Trophoblast cell (in vitro differentiated cells and primary cell): Measurements from ENCODE around the gene PHF14.
A peak's percentile ranks its signal among the peaks of the same experiment; 100 is the strongest.

Experiments
- DNase-seq, 2 donors: peaks; one replicate each; pipeline ENCODE4 v3.0.0-alpha.2; 2016
- H2AFZ ChIP-seq: 2 replicates; pipeline ENCODE4 v1.6.1; 2013; ENCODE audit warnings: low read length, moderate library complexity, mild to moderate bottlenecking; ENCODE audit not compliant: insufficient read depth, poor library complexity
- H2AK5ac ChIP-seq: 2 replicates; pipeline ENCODE4 v1.6.1; 2013; ENCODE audit warnings: mild to moderate bottlenecking, low read length
- H2BK120ac ChIP-seq: 2 replicates; pipeline ENCODE4 v1.6.1; 2013; ENCODE audit warnings: low read length, mild to moderate bottlenecking, moderate library complexity; ENCODE audit not compliant: insufficient read depth, poor library complexity
- H2BK12ac ChIP-seq: 2 replicates; pipeline ENCODE4 v1.6.1; 2013; ENCODE audit warnings: mild to moderate bottlenecking, low read length, moderate library complexity
- H2BK5ac ChIP-seq: 2 replicates; pipeline ENCODE4 v1.6.1; 2013; ENCODE audit warnings: low read length, low read depth, moderate library complexity, mild to moderate bottlenecking; ENCODE audit not compliant: poor library complexity
- H3K14ac ChIP-seq: 2 replicates; pipeline ENCODE4 v1.6.1; 2013; ENCODE audit warnings: mild to moderate bottlenecking, low read length
- H3K18ac ChIP-seq: 2 replicates; pipeline ENCODE4 v1.6.1; 2013; ENCODE audit warnings: mild to moderate bottlenecking, low read length
- H3K23ac ChIP-seq: 2 replicates; pipeline ENCODE4 v1.6.1; 2013; ENCODE audit warnings: low read length
- H3K27ac ChIP-seq: 2 replicates; pipeline ENCODE4 v1.5.1; 2013; ENCODE audit warnings: low read depth, mild to moderate bottlenecking, inconsistent platforms, low read length, moderate library complexity
- H3K27me3 ChIP-seq: 2 replicates; pipeline ENCODE4 v1.6.1; 2013; ENCODE audit warnings: inconsistent platforms, mild to moderate bottlenecking, low read length, moderate library complexity; ENCODE audit not compliant: insufficient read depth
- H3K36me3 ChIP-seq, 2 experiments: 1 replicate in 1 of 2; 2 replicates in 1 of 2; pipeline ENCODE4 v1.6.1; 2013; ENCODE audit warnings: low read length in 2 of 2, mild to moderate bottlenecking in 2 of 2, moderate library complexity in 1 of 2; ENCODE audit not compliant: insufficient read depth in 2 of 2, control insufficient read depth in 1 of 2
- H3K4ac ChIP-seq: 2 replicates; pipeline ENCODE4 v1.6.1; 2013; ENCODE audit warnings: low read depth, mild to moderate bottlenecking, low read length, moderate library complexity
- H3K4me1 ChIP-seq, 2 experiments: 1 replicate in 1 of 2; 2 replicates in 1 of 2; pipeline ENCODE4 v1.6.1; 2013; ENCODE audit warnings: low read length in 2 of 2, mild to moderate bottlenecking in 2 of 2, moderate library complexity in 1 of 2; ENCODE audit not compliant: insufficient read depth in 2 of 2, control insufficient read depth in 1 of 2
- H3K4me2 ChIP-seq: 2 replicates; pipeline ENCODE4 v1.6.1; 2013; ENCODE audit warnings: inconsistent platforms, mild to moderate bottlenecking, low read length, moderate library complexity
- H3K4me3 ChIP-seq: 2 replicates; pipeline ENCODE4 v1.5.1; 2013; ENCODE audit warnings: mild to moderate bottlenecking, low read depth, low read length, inconsistent platforms
- H3K79me1 ChIP-seq: one replicate; pipeline ENCODE4 v1.6.1; 2013; ENCODE audit warnings: low read length
- H3K79me2 ChIP-seq: 2 replicates; pipeline ENCODE4 v1.6.1; 2013; ENCODE audit warnings: low read length, mild to moderate bottlenecking; ENCODE audit not compliant: control insufficient read depth, insufficient read depth, poor library complexity
- H3K9ac ChIP-seq: 2 replicates; pipeline ENCODE4 v1.6.1; 2013; ENCODE audit warnings: mild to moderate bottlenecking, low read length
- H3K9me3 ChIP-seq: 2 replicates; pipeline ENCODE4 v1.6.1; 2013; ENCODE audit warnings: low read depth, mild to moderate bottlenecking, control low read depth, inconsistent platforms, low read length; ENCODE audit not compliant: insufficient read depth
- H4K12ac ChIP-seq: 2 replicates; pipeline ENCODE4 v1.6.1; 2013; ENCODE audit warnings: low read depth, mild to moderate bottlenecking, low read length, moderate library complexity
- H4K8ac ChIP-seq: 2 replicates; pipeline ENCODE4 v1.6.1; 2013; ENCODE audit warnings: low read depth, mild to moderate bottlenecking, low read length, moderate library complexity
- H4K91ac ChIP-seq: one replicate; pipeline ENCODE4 v1.6.1; 2013; ENCODE audit warnings: low read depth, mild to moderate bottlenecking, low read length, moderate library complexity
- WGBS: extraction: QIAGEN DNeasy Blood & Tissue Kit; methylation state at CpG from one replicate; pipeline ENCODE4 v1.1.7; 2013; ENCODE audit warnings: missing lambda C conversion rate; ENCODE audit not compliant: insufficient read length, insufficient coverage; ENCODE audit errors: extremely low coverage; 5-methylcytosine and 5-hydroxymethylcytosine counted together

The PHF14 gene

DNA sequence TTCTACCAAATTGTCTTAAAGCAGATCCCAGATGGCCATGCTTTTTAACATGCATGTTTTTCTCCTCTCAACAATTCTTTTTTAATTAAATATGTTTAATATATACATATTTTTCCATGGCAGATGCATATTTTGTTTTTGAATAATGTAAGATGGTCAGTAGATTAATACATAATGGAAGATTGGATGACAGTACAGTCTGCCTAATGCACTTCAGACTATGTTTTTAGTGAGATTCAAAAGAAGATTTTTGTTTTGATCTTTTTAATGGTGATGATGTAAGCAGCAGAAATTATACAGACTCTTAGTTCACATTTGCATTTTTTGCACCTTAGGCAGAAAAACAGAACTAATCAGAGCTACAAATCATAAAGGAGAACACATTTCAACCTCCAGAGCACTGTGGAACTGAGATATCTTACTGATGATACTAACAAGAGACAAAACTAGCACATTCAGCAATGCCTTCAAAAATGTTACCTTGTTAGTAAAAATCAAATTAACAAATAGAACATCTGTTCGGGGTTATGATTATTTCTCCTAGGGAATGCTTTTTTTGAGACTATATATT, 203.4 kb downstream of the PHF14 start:
- Histone ChIP-seq H3K4me2 (no peak overlapping the region), H3K4me1 (no peaks in the 10 kb centered on the region), H2AFZ (no peak overlapping the region), H3K23ac (no peak overlapping the region), H3K9me3 (no peaks in the 10 kb centered on the region), H3K36me3 (no peaks in the 10 kb centered on the region), H4K91ac (no peak overlapping the region), H3K79me1 (no peaks in the 10 kb centered on the region), H3K4ac (no peak overlapping the region), H3K27me3 (no peaks in the 10 kb centered on the region), H3K79me2 (no peaks in the 10 kb centered on the region), H3K18ac (no peak overlapping the region), H3K9ac (no peak overlapping the region), H2BK5ac (no peak overlapping the region), H2BK120ac (no peak overlapping the region), H3K4me3 (no peak overlapping the region), H2AK5ac (no peak overlapping the region), H4K12ac (no peak overlapping the region), H4K8ac (no peak overlapping the region), H3K27ac (no peak overlapping the region), H3K14ac (no peak overlapping the region), H2BK12ac (no peak overlapping the region)
- no peak for DNase-seq
- no CpG with 5 or more reads among the region's 1 CpG for WGBS

DNA sequence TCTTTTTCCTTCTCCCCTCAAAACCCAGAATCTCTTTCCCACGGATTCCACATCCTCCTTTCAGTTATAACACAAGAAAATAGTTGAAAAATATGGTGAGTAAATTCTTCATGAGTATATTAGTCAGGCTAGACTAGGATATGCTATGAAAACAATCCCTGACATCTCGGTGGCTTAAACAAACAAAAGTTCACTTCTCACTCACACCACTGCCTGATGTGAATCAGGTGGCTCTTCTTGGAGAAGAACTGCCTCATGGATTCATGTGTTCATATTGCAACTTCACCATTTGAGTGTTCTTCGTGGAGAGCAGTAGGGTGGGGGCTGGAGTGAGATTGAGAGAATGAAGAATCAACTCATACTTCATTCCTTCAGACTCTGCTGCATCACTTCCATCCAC, 204.1 kb downstream of the PHF14 start:
- Histone ChIP-seq H3K36me3 (no peaks in the 10 kb centered on the region), H4K91ac (no peak overlapping the region), H3K9ac (no peak overlapping the region), H2BK120ac (no peak overlapping the region), H3K27me3 (no peaks in the 10 kb centered on the region), H3K14ac (no peak overlapping the region), H2AFZ (no peak overlapping the region), H3K23ac (no peak overlapping the region), H4K12ac (no peak overlapping the region), H2BK5ac (no peak overlapping the region), H3K4me1 (no peaks in the 10 kb centered on the region), H3K4ac (no peak overlapping the region), H3K4me3 (no peak overlapping the region), H2BK12ac (no peak overlapping the region), H3K79me1 (no peaks in the 10 kb centered on the region), H3K4me2 (no peak overlapping the region), H3K27ac (no peak overlapping the region), H3K79me2 (no peaks in the 10 kb centered on the region), H2AK5ac (no peak overlapping the region), H3K18ac (no peak overlapping the region), H3K9me3 (no peaks in the 10 kb centered on the region), H4K8ac (no peak overlapping the region)
- DNase-seq, result no peak
- WGBS, result 100% methylated on average over 1 of the region's 3 CpGs

DNA sequence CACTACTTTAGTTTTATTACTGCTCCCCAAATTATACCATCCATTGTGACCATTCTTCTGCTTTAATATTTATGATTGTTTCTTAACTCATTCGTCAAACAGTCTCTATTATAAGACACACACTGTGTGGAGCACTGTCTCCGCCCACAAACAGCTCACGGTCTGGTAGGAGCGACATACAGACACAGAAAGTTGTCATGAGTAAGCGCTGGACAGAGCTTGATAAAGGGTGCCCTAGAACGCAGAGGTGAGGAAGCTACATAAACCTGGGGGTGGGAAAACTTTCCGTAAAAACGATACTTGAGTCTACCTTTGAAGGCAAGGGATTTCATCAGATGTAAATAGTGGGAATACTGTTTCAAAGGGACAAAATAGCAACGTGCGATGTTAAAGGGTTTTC, 207.9 kb downstream of the PHF14 start:
- H3K4me1 ChIP-seq, result peaks cover 0 to 2% of the 10 kb centered on the region in 2 experiments
- no peak overlapping the region for H3K18ac ChIP-seq
- H3K27ac ChIP-seq, result no peak overlapping the region
- H2BK120ac ChIP-seq, result peak overlapping the region; percentile 46
- DNase-seq, result no peak
- H4K8ac ChIP-seq, result no peak overlapping the region
- no peak overlapping the region for H2AK5ac ChIP-seq
- H3K23ac ChIP-seq, result no peak overlapping the region
- no peak overlapping the region for H3K4me2 ChIP-seq
- no peaks in the 10 kb centered on the region for H3K27me3 ChIP-seq
- no peak overlapping the region for H2BK5ac ChIP-seq
- no peaks in the 10 kb centered on the region for H3K79me2 ChIP-seq
- no peak overlapping the region for H3K4ac ChIP-seq
- no peak overlapping the region for H4K12ac ChIP-seq
- WGBS, result no CpG with 5 or more reads among the region's 10 CpGs
- no peak overlapping the region for H3K9ac ChIP-seq
- H2AFZ ChIP-seq, result no peak overlapping the region
- no peaks in the 10 kb centered on the region for H3K9me3 ChIP-seq
- H4K91ac ChIP-seq, result no peak overlapping the region
- no peak overlapping the region for H3K4me3 ChIP-seq
- H3K14ac ChIP-seq, result no peak overlapping the region
- H3K79me1 ChIP-seq, result peaks cover 3% of the 10 kb centered on the region
- H2BK12ac ChIP-seq, result no peak overlapping the region
- no peaks in the 10 kb centered on the region for H3K36me3 ChIP-seq

DNA sequence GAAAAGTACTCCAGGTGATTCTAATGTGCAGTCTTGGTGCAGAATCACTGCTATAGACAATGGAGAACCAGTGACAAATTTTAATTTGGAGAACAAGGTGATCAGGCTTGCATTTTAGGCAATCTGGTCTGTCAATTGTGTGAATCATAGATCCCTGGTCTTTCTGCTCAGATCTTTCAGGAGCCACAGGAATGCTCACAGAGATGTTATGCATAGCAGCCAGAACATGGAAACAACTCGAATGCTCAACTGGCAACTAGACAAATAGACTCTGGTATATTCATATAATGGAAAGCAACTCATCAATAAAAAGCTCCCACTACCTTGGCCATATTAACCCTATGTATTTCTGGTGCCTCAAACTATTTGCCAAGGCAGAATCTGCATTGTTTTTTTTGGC, 209.1 kb downstream of the PHF14 start:
- H3K27me3 ChIP-seq, result no peaks in the 10 kb centered on the region
- H3K79me2 ChIP-seq, result no peaks in the 10 kb centered on the region
- H3K23ac ChIP-seq, result no peak overlapping the region
- H2BK12ac ChIP-seq, result no peak overlapping the region
- H2AK5ac ChIP-seq, result no peak overlapping the region
- peaks cover 0 to 2% of the 10 kb centered on the region in 2 experiments for H3K4me1 ChIP-seq
- H3K14ac ChIP-seq, result no peak overlapping the region
- H3K4me3 ChIP-seq, result no peak overlapping the region
- peak in 1 of 2 donors; percentile 54 for DNase-seq
- H3K18ac ChIP-seq, result no peak overlapping the region
- no peak overlapping the region for H2AFZ ChIP-seq
- H3K4ac ChIP-seq, result no peak overlapping the region
- H3K27ac ChIP-seq, result no peak overlapping the region
- H3K4me2 ChIP-seq, result no peak overlapping the region
- peaks cover 3% of the 10 kb centered on the region for H3K79me1 ChIP-seq
- H3K9me3 ChIP-seq, result no peaks in the 10 kb centered on the region
- WGBS, result no CpG with 5 or more reads among the region's 1 CpG
- H4K12ac ChIP-seq, result no peak overlapping the region
- H3K36me3 ChIP-seq, result no peaks in the 10 kb centered on the region
- H2BK120ac ChIP-seq, result no peak overlapping the region
- H3K9ac ChIP-seq, result no peak overlapping the region
- no peak overlapping the region for H4K91ac ChIP-seq
- H4K8ac ChIP-seq, result no peak overlapping the region
- no peak overlapping the region for H2BK5ac ChIP-seq
